ENCODE results near the gene KRTAP5-2. TPM values are rescaled to one million over a fixed set of nuclear protein-coding genes. Genes with fewer than 3 reads are reported as not detected.

KRTAP5-2 gene
- polyA plus RNA-seq, 5 donors = not detected

DNA sequence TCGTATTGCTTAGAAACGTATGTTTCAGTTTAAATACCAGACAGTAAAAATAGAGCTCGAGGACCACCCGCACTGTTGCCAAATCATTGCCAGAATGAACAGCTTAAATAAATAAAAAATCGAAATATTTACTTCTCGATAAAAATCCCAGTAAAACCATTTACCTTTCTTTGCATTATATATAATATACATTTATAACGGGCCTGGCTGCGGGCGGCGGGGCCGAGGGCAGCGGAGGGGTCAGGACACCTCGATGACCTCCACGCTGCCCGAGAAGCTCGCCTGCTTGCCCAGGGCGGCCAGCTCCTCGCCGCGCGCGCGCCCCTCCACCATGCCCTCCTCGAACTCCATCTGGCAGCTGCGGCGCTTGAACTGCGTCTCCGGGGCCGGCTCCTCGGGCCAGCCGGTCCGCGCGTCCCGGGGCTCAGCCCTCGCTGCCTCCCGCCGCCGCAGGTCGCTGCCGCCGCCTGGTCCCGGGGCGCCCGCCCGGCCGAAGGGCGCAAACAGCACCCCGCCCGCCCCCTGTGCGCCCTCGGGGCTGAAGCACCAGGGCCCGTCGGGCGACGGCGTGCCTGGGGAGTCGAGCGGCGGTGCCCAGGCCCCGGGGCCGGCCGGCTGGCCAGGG is 41.7 kb downstream of the KRTAP5-2 start:
- DNase-seq = no peak

DNA sequence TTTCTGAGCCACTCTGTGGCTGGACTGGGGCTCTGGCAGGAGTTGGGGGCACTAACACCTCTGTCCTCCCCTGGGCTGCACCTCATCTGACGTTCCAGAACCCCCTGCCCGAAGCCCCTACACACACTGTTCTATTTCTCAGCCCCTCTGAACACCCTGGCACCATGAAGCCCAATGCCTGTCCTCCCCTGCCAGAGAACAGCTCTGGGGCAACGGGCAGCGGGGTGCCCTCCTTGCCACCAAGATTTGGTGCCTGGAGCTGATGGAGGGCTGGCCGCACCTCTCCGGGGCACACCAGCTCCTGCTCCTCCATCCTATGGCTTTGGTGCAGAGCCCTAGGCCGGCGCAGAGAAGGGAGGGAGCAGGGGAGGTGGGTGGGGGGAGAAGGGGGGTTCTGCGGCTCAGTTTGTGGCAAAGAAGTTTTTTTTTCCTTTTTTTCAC is 42.4 kb downstream of the KRTAP5-2 start:
- DNase-seq = no peak

DNA sequence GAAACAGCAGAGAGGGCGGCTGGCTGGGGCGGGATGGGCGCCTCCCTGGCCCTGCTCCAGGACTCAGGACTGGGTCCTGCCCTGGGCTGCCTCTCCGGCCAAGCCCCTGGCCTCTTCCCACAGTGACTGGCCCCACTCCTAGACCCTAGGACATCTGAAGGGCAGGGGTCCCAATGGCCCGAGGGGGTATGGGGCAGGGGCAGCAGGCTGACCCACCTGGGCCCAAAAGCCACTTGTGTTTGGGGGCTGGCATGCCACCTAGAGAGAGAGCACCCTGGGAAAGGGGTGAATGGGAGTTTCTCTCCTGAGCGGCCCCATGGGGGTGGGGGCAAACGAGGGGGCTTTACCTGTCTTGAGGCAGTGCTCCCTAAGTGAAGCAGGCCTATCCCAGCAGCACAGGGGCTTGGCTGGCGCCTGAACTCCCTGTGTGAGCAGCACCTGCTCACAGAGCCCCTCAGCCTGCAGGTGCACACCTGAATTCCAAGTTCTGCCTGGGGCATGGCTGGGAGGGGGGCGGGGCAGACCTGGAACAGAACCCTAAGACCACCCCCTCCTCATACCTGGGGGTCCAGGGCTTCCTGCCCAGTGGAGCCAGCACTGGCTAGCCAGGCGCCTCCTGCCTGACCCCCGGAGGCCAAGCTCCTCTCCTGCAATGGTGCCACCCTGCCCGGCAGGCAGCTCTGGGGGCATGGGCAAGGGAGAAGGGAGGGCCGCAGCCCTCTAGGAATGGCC is 42.9 kb downstream of the KRTAP5-2 start:
- no peak for DNase-seq

DNA sequence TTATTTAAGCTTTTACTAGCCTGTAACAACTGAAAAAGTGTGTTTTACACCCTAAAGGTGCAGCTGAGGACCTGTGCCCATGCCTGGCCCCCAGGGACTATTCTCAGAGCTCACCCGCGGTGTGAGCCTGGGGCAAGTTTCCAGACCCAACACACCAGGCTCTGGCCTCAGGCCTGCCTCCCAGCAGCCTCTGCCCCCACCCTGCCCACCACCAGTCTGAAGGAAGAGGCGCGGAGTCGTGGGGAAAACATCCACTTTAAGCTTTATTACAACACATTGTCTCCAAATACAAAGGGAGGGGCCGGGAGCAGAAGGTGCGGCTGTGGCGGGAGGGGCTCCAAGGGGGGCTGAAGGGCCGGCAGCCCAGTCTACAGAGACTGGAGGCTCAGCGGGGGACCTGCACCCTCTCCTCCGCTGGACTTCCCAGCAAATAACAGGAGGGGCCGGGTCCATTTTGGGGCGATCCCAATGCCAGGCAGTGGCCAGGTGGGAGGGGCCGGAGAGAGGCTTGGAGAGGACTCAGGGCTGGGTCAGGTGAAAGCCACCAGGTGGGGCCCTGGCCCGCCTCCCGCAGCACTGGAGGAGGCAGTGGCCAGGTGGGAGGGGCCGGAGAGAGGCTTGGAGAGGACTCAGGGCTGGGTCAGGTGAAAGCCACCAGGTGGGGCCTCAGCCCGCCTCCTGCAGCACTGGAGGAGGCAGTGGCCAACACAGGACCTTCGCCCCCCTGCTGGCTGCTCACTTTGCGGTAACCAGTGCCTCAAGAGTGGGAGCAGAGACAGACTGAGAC is 44.1 kb downstream of the KRTAP5-2 start:
- DNase-seq = no peak

DNA sequence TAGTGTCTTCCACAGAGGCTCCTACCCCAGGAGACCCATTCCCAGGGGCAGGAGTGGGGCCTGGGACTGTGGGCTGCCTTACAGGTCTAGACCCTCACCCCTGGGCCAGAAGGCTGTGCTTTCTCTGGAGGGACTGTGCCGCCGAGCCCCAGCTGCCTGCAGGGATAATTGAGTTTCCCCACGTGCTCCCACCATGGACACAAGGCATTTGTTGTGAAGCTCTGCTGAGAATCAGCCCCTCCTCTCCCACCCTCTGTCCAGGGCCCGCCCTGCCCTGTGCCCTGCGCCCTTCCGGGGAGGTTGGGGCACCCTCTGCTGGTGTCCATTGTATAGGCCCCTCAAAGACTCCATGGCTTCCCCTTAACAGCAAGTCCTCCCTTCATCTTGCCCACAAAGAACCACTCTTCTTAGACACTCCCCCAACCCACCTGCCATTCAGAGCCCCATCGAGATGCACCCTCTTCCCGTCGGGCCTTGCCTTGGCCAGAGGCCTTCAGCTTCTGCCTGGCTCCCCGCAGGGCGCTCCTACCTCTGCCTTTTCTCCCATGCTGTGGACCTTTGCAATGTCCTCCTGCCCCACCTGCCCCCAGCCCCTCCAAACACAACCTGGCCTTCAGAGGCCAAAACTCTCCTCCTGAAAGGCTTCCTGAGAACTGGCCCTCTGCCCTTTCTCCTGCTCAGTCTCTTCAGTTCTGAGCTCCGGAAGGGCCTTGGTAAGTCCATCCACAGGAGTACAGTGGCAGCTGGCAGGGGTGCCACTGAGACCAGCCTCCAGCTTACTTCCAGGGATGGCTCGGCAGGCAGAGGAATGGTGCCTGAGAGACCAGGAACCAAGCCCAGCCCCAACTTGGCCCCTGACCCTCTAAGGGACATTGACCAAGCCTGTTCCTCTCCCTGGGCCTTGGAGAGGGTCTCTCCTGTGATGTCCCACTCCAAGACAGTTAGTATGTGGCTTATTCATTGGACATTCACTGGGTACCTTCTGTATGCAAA is 48.5 kb downstream of the KRTAP5-2 start:
- DNase-seq = no peak

DNA sequence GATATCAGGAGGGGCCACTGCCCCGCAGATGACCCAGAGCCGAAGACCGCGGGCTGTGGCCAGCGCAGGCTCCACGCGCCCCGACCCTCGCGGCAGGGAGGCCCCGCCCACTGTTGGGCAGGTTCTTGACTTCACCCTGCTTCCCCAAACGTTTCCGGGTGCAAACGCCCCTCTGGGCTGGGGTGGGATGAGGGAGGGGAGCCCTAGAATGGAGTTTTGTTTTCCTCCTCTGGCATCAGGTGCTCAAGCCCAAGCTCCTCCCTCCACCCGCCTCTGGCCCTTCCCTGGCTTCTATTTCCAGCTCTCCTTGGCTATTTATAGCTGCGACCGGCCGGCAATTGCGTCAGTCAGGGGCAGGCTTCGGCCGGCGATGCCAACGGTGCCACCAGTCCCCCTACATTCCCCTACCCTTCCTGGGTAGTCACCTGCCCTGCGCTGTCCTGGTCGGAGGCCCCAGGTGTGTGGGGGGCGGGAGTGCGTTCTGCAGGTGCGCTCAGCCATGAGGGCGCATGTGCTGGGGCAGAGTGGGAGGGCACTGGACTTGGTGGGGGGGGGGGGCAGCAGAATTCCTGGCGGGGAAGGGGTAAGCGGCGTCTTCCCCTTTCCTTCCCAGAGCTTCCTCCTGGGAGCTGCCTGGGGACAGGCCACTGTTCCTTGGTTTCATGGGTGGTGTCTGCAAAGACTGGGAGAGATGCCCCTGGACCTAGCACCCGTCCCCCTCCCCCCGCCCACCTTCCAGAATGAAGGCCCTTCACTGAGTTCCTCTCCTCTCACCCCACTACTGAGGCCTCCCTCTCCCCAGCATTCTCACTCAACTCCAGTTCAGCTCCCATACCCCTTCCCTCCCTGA is 49.6 kb downstream of the KRTAP5-2 start:
- DNase-seq = peak; percentile 74 to 75

DNA sequence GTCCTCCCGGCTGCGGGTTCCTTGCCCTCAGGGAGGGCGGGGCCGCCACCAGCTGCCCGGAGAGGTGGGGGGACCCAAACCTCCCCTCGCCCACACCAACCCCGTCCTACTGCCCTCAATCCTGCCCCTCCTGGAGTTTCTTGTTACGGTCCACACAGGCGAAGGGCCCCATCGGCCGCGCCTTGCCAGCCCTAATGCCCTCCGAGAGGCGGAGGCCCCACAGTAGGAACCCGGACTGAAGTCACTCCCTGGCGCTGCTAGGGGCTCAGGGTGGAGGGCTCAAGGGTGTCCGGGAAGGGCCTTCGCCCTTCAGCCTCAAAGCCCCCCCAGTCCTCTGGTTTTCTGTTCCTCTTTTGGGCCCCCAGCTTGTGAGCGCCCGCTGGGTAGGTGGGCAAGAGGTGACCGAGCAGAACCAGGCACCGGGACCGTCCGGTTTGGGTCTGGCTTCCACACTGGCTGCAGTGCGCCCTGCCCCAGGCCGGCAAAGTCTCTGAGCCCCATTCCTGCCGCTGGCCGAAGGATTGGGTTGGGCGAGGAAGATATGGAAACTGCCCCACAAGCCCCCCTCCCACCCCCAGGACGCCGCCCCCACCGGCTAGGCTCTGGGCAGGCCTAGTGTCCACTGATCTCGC is 50.5 kb downstream of the KRTAP5-2 start:
- DNase-seq = no peak

Other genes starting within 250 kb of the KRTAP5-2 start
- gene BRSK2, start 208.4 kb downstream of the KRTAP5-2 start, polyA plus RNA-seq (ENCODE audit: insufficient read depth in 1 of 5, insufficient read length in 5 of 5, low replicate concordance in 1 of 5) = 1 to 10 TPM in 1 of 5 donors, under 1 TPM in 4; 0.55 to 1.4 (median 0.67) TPM
- gene MOB2, start 111.5 kb downstream of the KRTAP5-2 start, polyA plus RNA-seq (ENCODE audit: insufficient read depth in 1 of 5, insufficient read length in 5 of 5, low replicate concordance in 1 of 5) = 10 to 100 TPM; 30.7 to 40.5 (median 35.2) TPM
- gene DUSP8, start 26.0 kb downstream of the KRTAP5-2 start, polyA plus RNA-seq (ENCODE audit: insufficient read depth in 1 of 5, insufficient read length in 5 of 5, low replicate concordance in 1 of 5) = 1 to 10 TPM in 3 of 5 donors, under 1 TPM in 2; 0.85 to 1.8 (median 1.2) TPM
- not detected for gene KRTAP5-1, start 13.0 kb downstream of the KRTAP5-2 start, polyA plus RNA-seq (ENCODE audit: insufficient read depth in 1 of 5, insufficient read length in 5 of 5, low replicate concordance in 1 of 5)
- gene KRTAP5-3, start 10.2 kb upstream of the KRTAP5-2 start, polyA plus RNA-seq (ENCODE audit: insufficient read depth in 1 of 5, insufficient read length in 5 of 5, low replicate concordance in 1 of 5) = not detected
- not detected for gene KRTAP5-4, start 23.8 kb upstream of the KRTAP5-2 start, polyA plus RNA-seq (ENCODE audit: insufficient read depth in 1 of 5, insufficient read length in 5 of 5, low replicate concordance in 1 of 5)
- gene KRTAP5-5, start 31.5 kb upstream of the KRTAP5-2 start, polyA plus RNA-seq (ENCODE audit: insufficient read depth in 1 of 5, insufficient read length in 5 of 5, low replicate concordance in 1 of 5) = not detected
- not detected for gene KRTAP5-6, start 98.9 kb upstream of the KRTAP5-2 start, polyA plus RNA-seq (ENCODE audit: insufficient read depth in 1 of 5, insufficient read length in 5 of 5, low replicate concordance in 1 of 5)
- gene IFITM10, start 152.3 kb upstream of the KRTAP5-2 start, polyA plus RNA-seq (ENCODE audit: insufficient read depth in 1 of 5, insufficient read length in 5 of 5, low replicate concordance in 1 of 5) = under 1 TPM; 0.08 to 0.24 (median 0.10) TPM
- gene CTSD, start 165.6 kb upstream of the KRTAP5-2 start, polyA plus RNA-seq (ENCODE audit: insufficient read depth in 1 of 5, insufficient read length in 5 of 5, low replicate concordance in 1 of 5) = 100 to 1,000 TPM in 4 of 5 donors, 10 to 100 TPM in 1; 97.8 to 192 (median 126) TPM
- 1 to 10 TPM in 1 of 5 donors, under 1 TPM in 4; 0.15 to 1.2 (median 0.57) TPM for gene SYT8, start 236.7 kb upstream of the KRTAP5-2 start, polyA plus RNA-seq (ENCODE audit: insufficient read depth in 1 of 5, insufficient read length in 5 of 5, low replicate concordance in 1 of 5)
- gene TNNI2, start 240.7 kb upstream of the KRTAP5-2 start, polyA plus RNA-seq (ENCODE audit: insufficient read depth in 1 of 5, insufficient read length in 5 of 5, low replicate concordance in 1 of 5) = 100 to 1,000 TPM in 1 of 5 donors, 1 to 10 TPM in 2, under 1 TPM in 2; 0.46 to 153 (median 1.5) TPM